PFSK-1 (cell line): Measurements from ENCODE around the gene MAPK4.

ENCODE experiments used
- FOXP2 ChIP-seq: optimal IDR thresholded peaks from 2 replicates; pipeline ENCODE3; 2011; ENCODE audit warnings: borderline replicate concordance, control low read depth, inconsistent platforms; ENCODE audit not compliant: insufficient read depth; ENCODE audit errors: extremely low read length, extremely low read depth
- POLR2AphosphoS5 ChIP-seq: IDR thresholded peaks from 2 replicates; pipeline ENCODE4 v1.6.1; 2012; ENCODE audit warnings: low read depth, mild to moderate bottlenecking, control low read depth, low read length, moderate library complexity
- SIN3A ChIP-seq: IDR thresholded peaks from 2 replicates; pipeline ENCODE4 v1.6.1; 2012; ENCODE audit warnings: mild to moderate bottlenecking, low read length, moderate library complexity, borderline replicate concordance; ENCODE audit not compliant: insufficient read depth
- TAF1 ChIP-seq: IDR thresholded peaks from 2 replicates; pipeline ENCODE4 v1.6.1; 2012; ENCODE audit warnings: low read length, control low read depth, borderline replicate concordance; ENCODE audit not compliant: insufficient read depth
- TF ChIP-seq, protein P1 (sequence below), 2 experiments: IDR thresholded peaks; 2 replicates each; pipeline versions ENCODE4 v1.6.1 to v1.8.0; 2011 to 2012; ENCODE audit warnings: low read depth in 2 of 2, low read length in 2 of 2, control low read depth in 1 of 2, inconsistent platforms in 1 of 2, mild to moderate bottlenecking in 1 of 2, moderate library complexity in 1 of 2; ENCODE audit not compliant: insufficient read depth in 1 of 2

MAPK4 gene

DNA sequence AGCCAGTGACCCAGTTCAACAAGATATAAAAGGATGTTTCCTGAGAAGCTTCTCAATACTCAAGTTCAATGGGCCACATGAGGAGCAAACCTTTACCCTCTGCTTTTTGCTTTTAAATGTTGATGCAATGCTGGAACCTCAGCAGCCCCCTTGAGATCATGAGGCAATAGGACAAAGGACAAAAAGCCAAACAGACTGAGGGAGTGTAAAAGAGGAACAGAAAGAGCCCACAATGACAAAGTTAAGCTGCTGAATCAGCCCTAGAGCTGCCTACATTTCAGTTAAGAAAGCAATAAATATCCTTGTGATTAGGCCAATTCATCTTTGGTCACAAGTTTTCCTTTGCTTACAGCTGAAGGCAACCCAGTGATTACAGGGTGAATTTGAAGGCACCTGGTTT lies 183.1 kb downstream of the MAPK4 start:
- TF ChIP-seq SIN3A (no peak), POLR2AphosphoS5 (no peak), TAF1 (no peak), FOXP2 (no peak)
- TF ChIP-seq, protein P1, sequence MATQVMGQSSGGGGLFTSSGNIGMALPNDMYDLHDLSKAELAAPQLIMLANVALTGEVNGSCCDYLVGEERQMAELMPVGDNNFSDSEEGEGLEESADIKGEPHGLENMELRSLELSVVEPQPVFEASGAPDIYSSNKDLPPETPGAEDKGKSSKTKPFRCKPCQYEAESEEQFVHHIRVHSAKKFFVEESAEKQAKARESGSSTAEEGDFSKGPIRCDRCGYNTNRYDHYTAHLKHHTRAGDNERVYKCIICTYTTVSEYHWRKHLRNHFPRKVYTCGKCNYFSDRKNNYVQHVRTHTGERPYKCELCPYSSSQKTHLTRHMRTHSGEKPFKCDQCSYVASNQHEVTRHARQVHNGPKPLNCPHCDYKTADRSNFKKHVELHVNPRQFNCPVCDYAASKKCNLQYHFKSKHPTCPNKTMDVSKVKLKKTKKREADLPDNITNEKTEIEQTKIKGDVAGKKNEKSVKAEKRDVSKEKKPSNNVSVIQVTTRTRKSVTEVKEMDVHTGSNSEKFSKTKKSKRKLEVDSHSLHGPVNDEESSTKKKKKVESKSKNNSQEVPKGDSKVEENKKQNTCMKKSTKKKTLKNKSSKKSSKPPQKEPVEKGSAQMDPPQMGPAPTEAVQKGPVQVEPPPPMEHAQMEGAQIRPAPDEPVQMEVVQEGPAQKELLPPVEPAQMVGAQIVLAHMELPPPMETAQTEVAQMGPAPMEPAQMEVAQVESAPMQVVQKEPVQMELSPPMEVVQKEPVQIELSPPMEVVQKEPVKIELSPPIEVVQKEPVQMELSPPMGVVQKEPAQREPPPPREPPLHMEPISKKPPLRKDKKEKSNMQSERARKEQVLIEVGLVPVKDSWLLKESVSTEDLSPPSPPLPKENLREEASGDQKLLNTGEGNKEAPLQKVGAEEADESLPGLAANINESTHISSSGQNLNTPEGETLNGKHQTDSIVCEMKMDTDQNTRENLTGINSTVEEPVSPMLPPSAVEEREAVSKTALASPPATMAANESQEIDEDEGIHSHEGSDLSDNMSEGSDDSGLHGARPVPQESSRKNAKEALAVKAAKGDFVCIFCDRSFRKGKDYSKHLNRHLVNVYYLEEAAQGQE (IDR thresholded peaks at IDR 0.05; ENCODE audit: insufficient read depth in 1 of 2, low read depth in 2 of 2, low read length in 2 of 2) = no peak

DNA sequence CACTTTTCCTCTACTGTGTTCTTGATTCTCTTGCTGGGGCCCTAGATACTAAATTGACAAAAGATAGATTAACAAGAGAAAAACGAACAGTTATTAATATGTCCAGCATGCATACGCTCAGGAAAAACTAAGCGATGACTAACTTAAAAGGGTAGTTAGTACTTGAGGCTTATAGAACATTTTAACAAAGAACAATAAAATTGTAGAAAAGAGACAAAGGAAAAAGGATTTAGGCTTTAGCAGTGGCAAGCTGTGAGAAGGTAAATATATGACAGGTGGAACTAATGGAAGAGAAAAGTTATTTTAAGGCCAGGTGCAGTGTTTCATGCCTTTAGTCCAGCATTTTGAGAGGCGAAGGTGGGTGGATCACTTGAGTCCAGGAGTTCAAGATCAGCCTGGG lies 184.4 kb downstream of the MAPK4 start:
- TF ChIP-seq, protein P1 (IDR thresholded peaks at IDR 0.05; ENCODE audit: insufficient read depth in 1 of 2, low read depth in 2 of 2, low read length in 2 of 2) = no peak
- TF ChIP-seq FOXP2 = no peak

DNA sequence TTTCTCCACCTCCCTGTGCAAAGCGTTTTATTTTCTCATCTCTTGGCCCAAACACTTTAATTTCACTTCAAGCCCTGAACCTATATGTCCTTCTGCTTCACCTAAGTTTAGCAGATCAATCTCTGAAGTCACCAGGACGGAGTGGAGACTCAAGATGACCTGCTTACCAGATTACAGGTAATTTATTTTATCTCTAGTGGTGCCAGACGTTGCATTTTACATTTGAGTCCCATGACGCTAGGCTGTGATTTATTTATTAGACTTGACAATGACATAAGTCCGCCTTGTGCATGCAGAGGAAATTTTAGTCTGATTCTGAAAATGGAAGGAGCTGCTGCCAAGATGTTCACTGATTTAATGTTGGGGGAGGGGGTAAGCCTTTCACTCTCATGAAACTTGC lies 186.1 kb downstream of the MAPK4 start:
- no peak for TF ChIP-seq FOXP2
- no peak for TF ChIP-seq TAF1
- TF ChIP-seq, protein P1 (IDR thresholded peaks at IDR 0.05; ENCODE audit: insufficient read depth in 1 of 2, low read depth in 2 of 2, low read length in 2 of 2) = no peak
- no peak for TF ChIP-seq POLR2AphosphoS5
- no peak for TF ChIP-seq SIN3A

DNA sequence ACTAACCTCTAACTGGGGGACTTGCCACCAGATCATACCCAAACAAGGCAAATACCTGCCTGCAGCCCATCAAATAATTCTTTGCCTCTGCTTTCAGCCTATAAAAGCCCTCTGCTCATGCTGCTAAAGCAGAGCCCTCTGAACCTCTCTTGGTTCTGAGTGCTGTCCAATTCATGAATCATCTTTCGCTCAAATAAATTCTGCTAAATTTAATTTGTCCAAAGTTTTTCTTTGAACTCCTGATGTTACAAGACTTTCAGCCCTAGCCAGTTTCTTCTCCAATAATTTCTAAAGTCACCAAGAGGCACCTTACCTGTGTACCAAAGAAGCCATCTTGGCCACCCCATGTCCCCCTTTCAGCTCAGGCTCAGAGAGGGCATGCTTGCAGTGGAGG lies 188.0 kb downstream of the MAPK4 start:
- no peak for TF ChIP-seq TAF1
- no peak for TF ChIP-seq POLR2AphosphoS5
- TF ChIP-seq, protein P1 (IDR thresholded peaks at IDR 0.05; ENCODE audit: insufficient read depth in 1 of 2, low read depth in 2 of 2, low read length in 2 of 2) = no peak
- TF ChIP-seq FOXP2 = no peak
- no peak for TF ChIP-seq SIN3A

DNA sequence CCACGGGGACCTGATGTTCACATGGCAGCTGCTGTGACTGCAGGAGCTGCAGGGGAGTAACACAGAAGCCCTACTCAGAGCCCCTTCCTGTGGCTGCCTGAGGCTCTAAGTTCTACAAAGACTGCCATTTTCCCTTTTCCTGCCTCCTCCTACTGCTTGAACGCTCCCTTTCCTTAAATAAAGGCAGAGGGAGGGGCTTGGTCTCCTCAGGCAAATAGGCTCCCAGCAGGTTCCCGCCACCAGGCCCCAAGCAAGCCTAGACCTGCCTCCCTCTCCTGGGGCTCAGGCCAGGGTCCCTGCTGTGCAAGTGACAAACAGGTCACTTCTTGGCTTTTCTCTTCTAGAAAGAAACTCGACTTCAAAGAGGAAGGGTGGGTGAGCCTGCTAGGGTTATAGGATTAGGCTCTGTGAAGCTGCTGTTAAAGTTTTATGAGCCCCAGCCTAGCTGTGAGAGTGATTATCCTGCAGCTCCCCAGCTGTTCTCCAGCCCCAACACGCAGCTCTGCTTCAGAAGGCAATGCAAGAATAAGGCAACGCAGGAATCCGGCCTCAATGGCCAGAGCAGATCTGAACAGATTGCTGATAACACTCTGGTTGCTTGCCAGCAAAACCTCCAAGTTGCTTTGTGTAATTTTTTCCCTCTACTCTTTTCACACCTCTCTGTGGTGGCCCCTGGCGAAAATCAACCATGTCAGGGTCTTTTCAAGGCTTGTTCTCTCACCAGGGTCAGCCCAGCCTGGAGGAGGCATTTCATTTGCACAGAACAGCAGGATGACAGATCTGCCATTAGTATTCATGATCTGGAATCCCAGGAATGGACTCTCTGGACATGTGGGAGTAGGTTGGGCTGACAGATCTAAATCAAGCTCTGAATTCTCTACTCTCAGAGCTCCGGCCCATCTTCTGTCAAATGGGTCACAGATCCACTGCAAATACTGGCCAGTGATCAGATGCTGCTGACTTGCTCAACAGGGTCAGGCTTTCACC lies 188.6 kb downstream of the MAPK4 start:
- TF ChIP-seq, protein P1 (IDR thresholded peaks at IDR 0.05; ENCODE audit: insufficient read depth in 1 of 2, low read depth in 2 of 2, low read length in 2 of 2) = no peak
- TF ChIP-seq FOXP2 = no peak
- TF ChIP-seq SIN3A = no peak
- TF ChIP-seq POLR2AphosphoS5 = no peak
